Superior temporal gyrus (tissue), 1 donor: ENCODE results near the gene ZNF423.

ENCODE experiments used
- DNase-seq: peaks from one replicate; pipeline ENCODE4 v3.0.0-alpha.2; 2016; ENCODE audit errors: extremely low spot score

The ZNF423 gene

GRCh38 chr16:49602201-49602975 lies 253.5 kb downstream of the ZNF423 start:
- no peak for DNase-seq

- DNase-seq = no peak
Measured at GRCh38 chr16:49601576-49601975, 254.3 kb downstream of the ZNF423 start.

DNA sequence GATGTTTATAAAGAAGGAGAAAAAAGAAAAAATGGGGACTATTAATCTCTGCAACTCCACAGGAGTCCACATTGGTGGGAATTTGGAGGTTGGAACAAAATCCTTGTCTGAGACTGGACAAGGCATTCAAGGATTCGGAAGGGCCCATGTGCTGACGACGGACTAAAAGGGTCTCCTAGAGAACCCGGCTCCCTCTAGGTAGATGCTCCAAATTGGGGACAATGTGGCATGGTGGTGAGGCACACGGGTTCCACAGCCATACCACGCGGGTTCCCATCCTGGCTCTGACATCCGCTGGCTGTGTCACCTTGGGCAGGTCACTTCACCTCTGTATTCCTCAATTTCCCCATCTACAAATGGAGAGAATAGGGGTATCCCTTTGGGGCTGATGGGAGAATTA lies 254.9 kb downstream of the ZNF423 start:
- no peak for DNase-seq

- DNase-seq = no peak
Measured at GRCh38 chr16:49600536-49600935, 255.4 kb downstream of the ZNF423 start.

GRCh38 chr16:49599704-49600103 lies 256.2 kb downstream of the ZNF423 start:
- no peak for DNase-seq

GRCh38 chr16:49599281-49599680 lies 256.6 kb downstream of the ZNF423 start:
- DNase-seq = no peak

- no peak for DNase-seq
Measured at GRCh38 chr16:49598383-49599170, 257.3 kb downstream of the ZNF423 start.

- no peak for DNase-seq
Measured at GRCh38 chr16:49597796-49598195, 258.1 kb downstream of the ZNF423 start.

- no peak for DNase-seq
Measured at GRCh38 chr16:49596648-49597291, 259.1 kb downstream of the ZNF423 start.

DNA sequence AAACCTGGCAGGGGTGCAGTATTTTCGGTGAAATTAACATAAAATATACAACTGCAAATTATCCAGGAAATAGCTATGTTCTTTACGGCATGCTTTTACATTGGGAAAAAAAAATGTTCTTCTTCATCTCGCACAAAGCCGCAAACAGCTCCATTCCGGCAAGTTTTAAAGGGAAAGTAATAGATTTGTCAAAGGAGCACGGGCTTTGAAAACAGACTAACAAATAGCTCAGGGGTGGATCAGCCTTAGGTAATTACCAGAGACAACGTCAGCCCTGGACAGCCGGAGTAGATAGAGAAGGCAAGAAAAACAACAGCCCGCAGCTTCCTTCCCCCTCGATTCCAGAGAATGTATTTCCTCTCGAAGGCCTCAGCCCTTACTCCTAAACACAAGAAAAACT lies 259.8 kb downstream of the ZNF423 start:
- DNase-seq = no peak

DNA sequence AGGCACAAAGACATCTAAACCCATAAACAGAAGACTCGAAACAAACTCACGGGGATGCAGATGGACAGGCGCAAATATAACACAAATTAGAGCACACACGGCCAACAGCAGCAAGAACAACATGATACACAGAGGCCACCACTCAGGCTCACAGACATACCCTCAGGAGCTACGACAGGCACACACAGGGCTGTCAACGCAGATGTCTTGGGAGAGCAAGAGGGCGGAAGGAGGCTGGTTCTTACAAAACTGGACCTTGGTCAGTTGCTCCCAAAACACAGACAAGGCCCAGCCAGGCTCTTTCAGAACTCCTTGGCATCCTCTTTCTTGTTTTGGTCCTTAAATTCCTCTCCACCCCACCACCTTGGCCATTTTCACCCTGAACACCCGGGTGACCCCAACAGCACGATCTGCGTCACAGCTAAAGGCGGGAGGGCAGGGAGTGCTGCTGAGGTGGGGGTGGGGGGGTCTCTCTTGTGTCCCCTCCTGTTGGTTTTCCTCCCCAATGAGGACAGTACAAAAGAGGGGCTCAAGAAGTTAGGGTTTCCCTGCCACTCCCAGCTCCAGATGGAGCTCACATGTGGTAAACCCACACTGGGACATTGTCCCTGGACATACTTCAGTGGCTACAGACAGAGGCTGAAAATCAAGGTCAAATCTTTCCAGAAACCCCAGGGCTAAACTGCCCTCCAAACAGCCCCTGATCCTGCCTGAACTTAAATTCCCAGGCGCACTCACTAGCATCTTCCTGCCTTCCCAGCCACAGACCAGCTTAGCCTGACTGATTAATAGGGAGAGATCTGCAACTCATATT lies 261.0 kb downstream of the ZNF423 start:
- DNase-seq = no peak

GRCh38 chr16:49594153-49594552 lies 261.8 kb downstream of the ZNF423 start:
- DNase-seq = no peak

GRCh38 chr16:49593424-49594040 lies 262.4 kb downstream of the ZNF423 start:
- no peak for DNase-seq

GRCh38 chr16:49592546-49593423 lies 263.1 kb downstream of the ZNF423 start:
- peak; percentile 43 for DNase-seq

- no peak for DNase-seq
Measured at GRCh38 chr16:49590166-49590871, 265.6 kb downstream of the ZNF423 start.

- no peak for DNase-seq
Measured at GRCh38 chr16:49589544-49590031, 266.3 kb downstream of the ZNF423 start.

GRCh38 chr16:49588729-49589384 lies 267.1 kb downstream of the ZNF423 start:
- DNase-seq = no peak

GRCh38 chr16:49588026-49588425 lies 267.9 kb downstream of the ZNF423 start:
- DNase-seq = no peak

DNA sequence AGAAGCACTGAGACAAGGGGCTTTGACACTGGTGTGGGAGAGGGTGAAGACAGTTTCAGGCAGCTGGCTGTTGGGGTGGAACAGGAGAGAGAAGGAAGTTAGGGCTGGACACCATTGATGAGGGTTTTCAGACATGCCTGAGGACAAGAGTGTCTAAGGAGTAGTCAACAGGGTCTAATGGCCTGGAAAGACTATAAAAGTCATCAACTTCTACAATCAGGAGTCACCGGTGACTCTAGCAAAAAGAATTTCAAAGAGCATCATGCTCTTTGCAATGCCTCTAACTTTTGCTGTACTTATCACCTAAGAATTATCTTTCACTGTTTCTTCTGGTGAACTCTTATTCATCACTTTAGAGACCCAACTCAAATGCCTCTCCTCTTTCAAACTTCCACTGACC lies 268.4 kb downstream of the ZNF423 start:
- no peak for DNase-seq
